Trophoblast cell (in vitro differentiated cells and primary cell): ENCODE measurements around the gene LMAN2.

Experiments
- DNase-seq, 2 donors: peaks; one replicate each; pipeline ENCODE4 v3.0.0-alpha.2; 2016
- H2AFZ ChIP-seq: 2 replicates; pipeline ENCODE4 v1.6.1; 2013; ENCODE audit warnings: low read length, moderate library complexity, mild to moderate bottlenecking; ENCODE audit not compliant: insufficient read depth, poor library complexity
- H2AK5ac ChIP-seq: 2 replicates; pipeline ENCODE4 v1.6.1; 2013; ENCODE audit warnings: mild to moderate bottlenecking, low read length
- H2BK120ac ChIP-seq: 2 replicates; pipeline ENCODE4 v1.6.1; 2013; ENCODE audit warnings: low read length, mild to moderate bottlenecking, moderate library complexity; ENCODE audit not compliant: insufficient read depth, poor library complexity
- H2BK12ac ChIP-seq: 2 replicates; pipeline ENCODE4 v1.6.1; 2013; ENCODE audit warnings: mild to moderate bottlenecking, low read length, moderate library complexity
- H2BK5ac ChIP-seq: 2 replicates; pipeline ENCODE4 v1.6.1; 2013; ENCODE audit warnings: low read length, low read depth, moderate library complexity, mild to moderate bottlenecking; ENCODE audit not compliant: poor library complexity
- H3K14ac ChIP-seq: 2 replicates; pipeline ENCODE4 v1.6.1; 2013; ENCODE audit warnings: mild to moderate bottlenecking, low read length
- H3K18ac ChIP-seq: 2 replicates; pipeline ENCODE4 v1.6.1; 2013; ENCODE audit warnings: mild to moderate bottlenecking, low read length
- H3K23ac ChIP-seq: 2 replicates; pipeline ENCODE4 v1.6.1; 2013; ENCODE audit warnings: low read length
- H3K27ac ChIP-seq: 2 replicates; pipeline ENCODE4 v1.5.1; 2013; ENCODE audit warnings: low read depth, mild to moderate bottlenecking, inconsistent platforms, low read length, moderate library complexity
- H3K27me3 ChIP-seq: 2 replicates; pipeline ENCODE4 v1.6.1; 2013; ENCODE audit warnings: inconsistent platforms, mild to moderate bottlenecking, low read length, moderate library complexity; ENCODE audit not compliant: insufficient read depth
- H3K36me3 ChIP-seq, 2 experiments: 1 replicate in 1 of 2; 2 replicates in 1 of 2; pipeline ENCODE4 v1.6.1; 2013; ENCODE audit warnings: low read length in 2 of 2, mild to moderate bottlenecking in 2 of 2, moderate library complexity in 1 of 2; ENCODE audit not compliant: insufficient read depth in 2 of 2, control insufficient read depth in 1 of 2
- H3K4ac ChIP-seq: 2 replicates; pipeline ENCODE4 v1.6.1; 2013; ENCODE audit warnings: low read depth, mild to moderate bottlenecking, low read length, moderate library complexity
- H3K4me1 ChIP-seq, 2 experiments: 1 replicate in 1 of 2; 2 replicates in 1 of 2; pipeline ENCODE4 v1.6.1; 2013; ENCODE audit warnings: low read length in 2 of 2, mild to moderate bottlenecking in 2 of 2, moderate library complexity in 1 of 2; ENCODE audit not compliant: insufficient read depth in 2 of 2, control insufficient read depth in 1 of 2
- H3K4me2 ChIP-seq: 2 replicates; pipeline ENCODE4 v1.6.1; 2013; ENCODE audit warnings: inconsistent platforms, mild to moderate bottlenecking, low read length, moderate library complexity
- H3K4me3 ChIP-seq: 2 replicates; pipeline ENCODE4 v1.5.1; 2013; ENCODE audit warnings: mild to moderate bottlenecking, low read depth, low read length, inconsistent platforms
- H3K79me1 ChIP-seq: one replicate; pipeline ENCODE4 v1.6.1; 2013; ENCODE audit warnings: low read length
- H3K79me2 ChIP-seq: 2 replicates; pipeline ENCODE4 v1.6.1; 2013; ENCODE audit warnings: low read length, mild to moderate bottlenecking; ENCODE audit not compliant: control insufficient read depth, insufficient read depth, poor library complexity
- H3K9ac ChIP-seq: 2 replicates; pipeline ENCODE4 v1.6.1; 2013; ENCODE audit warnings: mild to moderate bottlenecking, low read length
- H3K9me3 ChIP-seq: 2 replicates; pipeline ENCODE4 v1.6.1; 2013; ENCODE audit warnings: low read depth, mild to moderate bottlenecking, control low read depth, inconsistent platforms, low read length; ENCODE audit not compliant: insufficient read depth
- H4K12ac ChIP-seq: 2 replicates; pipeline ENCODE4 v1.6.1; 2013; ENCODE audit warnings: low read depth, mild to moderate bottlenecking, low read length, moderate library complexity
- H4K8ac ChIP-seq: 2 replicates; pipeline ENCODE4 v1.6.1; 2013; ENCODE audit warnings: low read depth, mild to moderate bottlenecking, low read length, moderate library complexity
- H4K91ac ChIP-seq: one replicate; pipeline ENCODE4 v1.6.1; 2013; ENCODE audit warnings: low read depth, mild to moderate bottlenecking, low read length, moderate library complexity
- WGBS: extraction: QIAGEN DNeasy Blood & Tissue Kit; methylation state at CpG from one replicate; pipeline ENCODE4 v1.1.7; 2013; ENCODE audit warnings: missing lambda C conversion rate; ENCODE audit not compliant: insufficient read length, insufficient coverage; ENCODE audit errors: extremely low coverage; 5-methylcytosine and 5-hydroxymethylcytosine counted together

Gene LMAN2

DNA sequence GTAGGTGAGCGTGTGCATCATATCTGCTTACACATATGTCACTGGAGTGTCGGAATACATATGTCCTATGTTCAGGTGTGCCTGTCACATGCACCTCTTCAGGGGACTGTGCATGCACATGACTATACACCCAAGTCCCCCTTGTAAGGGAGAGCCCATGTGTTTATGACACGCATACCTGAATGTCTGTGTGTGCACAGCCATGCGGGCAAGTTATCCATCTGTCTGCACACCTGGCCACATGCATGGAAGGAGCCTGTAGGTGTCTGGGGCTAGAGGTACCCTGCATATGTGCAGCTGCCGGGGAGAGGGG, 5.6 kb upstream of the LMAN2 start:
- Histone ChIP-seq H2BK120ac (no peak overlapping the region), H3K79me1 (peaks cover under 1% of the 10 kb centered on the region)
- WGBS, result no CpG with 5 or more reads among the region's 5 CpGs

DNA sequence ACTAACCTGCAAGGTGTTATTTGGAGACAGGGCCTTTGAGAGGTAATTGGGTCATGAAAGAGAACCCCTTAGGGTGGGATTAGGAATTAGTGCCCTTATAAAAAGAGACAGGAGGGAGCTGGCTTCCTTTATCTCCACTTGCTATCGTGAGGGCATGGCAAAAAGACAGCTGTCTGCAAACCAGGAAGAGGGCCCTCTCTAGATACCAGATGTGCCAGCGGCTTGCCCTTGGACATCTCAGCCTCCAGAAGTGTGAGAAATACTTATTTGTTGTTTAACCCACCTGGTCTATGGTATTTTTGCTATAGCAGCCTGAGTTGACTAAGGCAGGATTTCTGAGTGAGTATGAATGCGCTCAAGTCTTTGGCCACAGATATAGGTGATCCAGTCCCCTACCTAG, 5.3 kb upstream of the LMAN2 start:
- Histone ChIP-seq H3K4ac (no peak overlapping the region), H2BK12ac (no peak overlapping the region), H3K9me3 (no peaks in the 10 kb centered on the region), H3K14ac (no peak overlapping the region), H3K27me3 (no peaks in the 10 kb centered on the region), H3K36me3 (no peaks in the 10 kb centered on the region), H3K4me2 (no peak overlapping the region), H3K9ac (no peak overlapping the region), H2BK120ac (no peak overlapping the region), H2BK5ac (no peak overlapping the region), H2AK5ac (no peak overlapping the region), H3K4me3 (no peak overlapping the region), H3K23ac (no peak overlapping the region), H3K18ac (no peak overlapping the region), H3K4me1 (peaks cover 3 to 4% of the 10 kb centered on the region in 2 experiments), H4K91ac (no peak overlapping the region), H4K12ac (no peak overlapping the region), H3K79me1 (peaks cover 3% of the 10 kb centered on the region), H4K8ac (no peak overlapping the region), H3K27ac (no peak overlapping the region), H2AFZ (no peak overlapping the region), H3K79me2 (peaks cover 1% of the 10 kb centered on the region)
- no peak for DNase-seq
- no CpG with 5 or more reads among the region's 3 CpGs for WGBS

More for the DNA sequence above, 5.6 kb upstream of the LMAN2 start:
- H3K23ac ChIP-seq, result no peak overlapping the region
- no peak overlapping the region for H2BK12ac ChIP-seq
- H3K27me3 ChIP-seq, result no peaks in the 10 kb centered on the region
- peak; percentile 54 to 73 for DNase-seq
- H3K4me2 ChIP-seq, result no peak overlapping the region
- no peak overlapping the region for H4K12ac ChIP-seq
- H3K9me3 ChIP-seq, result no peaks in the 10 kb centered on the region
- no peak overlapping the region for H2AK5ac ChIP-seq
- H2BK5ac ChIP-seq, result no peak overlapping the region
- H3K27ac ChIP-seq, result no peak overlapping the region
- H3K4me3 ChIP-seq, result no peak overlapping the region
- H4K8ac ChIP-seq, result no peak overlapping the region
- H3K4ac ChIP-seq, result no peak overlapping the region
- no peaks in the 10 kb centered on the region for H3K36me3 ChIP-seq
- no peak overlapping the region for H3K9ac ChIP-seq
- H2AFZ ChIP-seq, result no peak overlapping the region
- no peaks in the 10 kb centered on the region for H3K79me2 ChIP-seq
- H4K91ac ChIP-seq, result no peak overlapping the region
- no peak overlapping the region for H3K14ac ChIP-seq
- no peak overlapping the region for H3K18ac ChIP-seq
- H3K4me1 ChIP-seq, result peaks cover 1 to 2% of the 10 kb centered on the region in 2 experiments

DNA sequence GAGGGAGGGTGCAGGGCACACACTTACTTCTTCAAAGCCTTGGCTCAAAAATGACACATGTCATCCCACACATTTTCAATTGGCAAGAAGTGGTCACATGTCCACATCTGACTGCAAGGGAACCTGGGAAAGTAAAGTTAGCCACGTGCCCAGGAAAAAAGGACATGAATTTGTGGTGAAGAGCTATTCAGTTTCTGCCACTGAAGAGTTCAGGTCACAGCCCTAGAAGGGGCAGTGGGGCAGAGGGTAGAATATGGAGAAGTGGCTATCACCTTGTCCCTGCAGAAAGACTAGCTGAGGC, 4.3 kb upstream of the LMAN2 start:
- Histone ChIP-seq H3K4me1 (peaks cover 5 to 6% of the 10 kb centered on the region in 2 experiments), H3K14ac (no peak overlapping the region), H3K4me2 (no peak overlapping the region), H3K79me2 (peaks cover 9% of the 10 kb centered on the region), H3K27me3 (no peaks in the 10 kb centered on the region), H4K8ac (no peak overlapping the region), H2BK12ac (no peak overlapping the region), H2AK5ac (no peak overlapping the region), H3K27ac (no peak overlapping the region), H3K36me3 (no peaks in the 10 kb centered on the region), H3K4ac (no peak overlapping the region), H2AFZ (no peak overlapping the region), H2BK120ac (no peak overlapping the region), H3K18ac (no peak overlapping the region), H2BK5ac (no peak overlapping the region), H3K79me1 (peaks cover 10% of the 10 kb centered on the region), H3K9ac (no peak overlapping the region), H4K12ac (no peak overlapping the region), H3K9me3 (no peaks in the 10 kb centered on the region), H3K4me3 (no peak overlapping the region), H4K91ac (no peak overlapping the region), H3K23ac (no peak overlapping the region)
- no peak for DNase-seq
- WGBS, result no CpG with 5 or more reads among the region's 1 CpG

GRCh38 chr5:177355162-177355867, 3.8 kb upstream of the LMAN2 start:
- no peak overlapping the region for H3K14ac ChIP-seq
- WGBS, result no CpG with 5 or more reads among the region's 1 CpG
- no peak overlapping the region for H3K4ac ChIP-seq
- H3K9ac ChIP-seq, result no peak overlapping the region
- no peak overlapping the region for H2AFZ ChIP-seq
- no peak overlapping the region for H3K23ac ChIP-seq
- H3K9me3 ChIP-seq, result no peaks in the 10 kb centered on the region
- no peaks in the 10 kb centered on the region for H3K27me3 ChIP-seq
- no peak overlapping the region for H4K91ac ChIP-seq
- no peak overlapping the region for H2AK5ac ChIP-seq
- H3K27ac ChIP-seq, result no peak overlapping the region
- no peak overlapping the region for H3K4me3 ChIP-seq
- no peak overlapping the region for H2BK120ac ChIP-seq
- peaks cover 11% of the 10 kb centered on the region for H3K79me2 ChIP-seq
- DNase-seq, result no peak
- H4K12ac ChIP-seq, result no peak overlapping the region
- no peak overlapping the region for H3K18ac ChIP-seq
- peaks cover 10% of the 10 kb centered on the region for H3K79me1 ChIP-seq
- H3K36me3 ChIP-seq, result no peaks in the 10 kb centered on the region
- no peak overlapping the region for H3K4me2 ChIP-seq
- H2BK12ac ChIP-seq, result no peak overlapping the region
- H4K8ac ChIP-seq, result no peak overlapping the region
- no peak overlapping the region for H2BK5ac ChIP-seq
- peaks cover 8 to 10% of the 10 kb centered on the region in 2 experiments for H3K4me1 ChIP-seq
